HG02885 (cell line): Measurements from ENCODE around the gene PLA2G4C.

Experiments
- ATAC-seq: cut with Tn5 transposase; IDR thresholded peaks from one replicate; pipeline ENCODE4 v1.9.1; 2021; ENCODE audit warnings: mild to moderate bottlenecking; ENCODE audit not compliant: unreplicated experiment, poor library complexity

Gene PLA2G4C

DNA sequence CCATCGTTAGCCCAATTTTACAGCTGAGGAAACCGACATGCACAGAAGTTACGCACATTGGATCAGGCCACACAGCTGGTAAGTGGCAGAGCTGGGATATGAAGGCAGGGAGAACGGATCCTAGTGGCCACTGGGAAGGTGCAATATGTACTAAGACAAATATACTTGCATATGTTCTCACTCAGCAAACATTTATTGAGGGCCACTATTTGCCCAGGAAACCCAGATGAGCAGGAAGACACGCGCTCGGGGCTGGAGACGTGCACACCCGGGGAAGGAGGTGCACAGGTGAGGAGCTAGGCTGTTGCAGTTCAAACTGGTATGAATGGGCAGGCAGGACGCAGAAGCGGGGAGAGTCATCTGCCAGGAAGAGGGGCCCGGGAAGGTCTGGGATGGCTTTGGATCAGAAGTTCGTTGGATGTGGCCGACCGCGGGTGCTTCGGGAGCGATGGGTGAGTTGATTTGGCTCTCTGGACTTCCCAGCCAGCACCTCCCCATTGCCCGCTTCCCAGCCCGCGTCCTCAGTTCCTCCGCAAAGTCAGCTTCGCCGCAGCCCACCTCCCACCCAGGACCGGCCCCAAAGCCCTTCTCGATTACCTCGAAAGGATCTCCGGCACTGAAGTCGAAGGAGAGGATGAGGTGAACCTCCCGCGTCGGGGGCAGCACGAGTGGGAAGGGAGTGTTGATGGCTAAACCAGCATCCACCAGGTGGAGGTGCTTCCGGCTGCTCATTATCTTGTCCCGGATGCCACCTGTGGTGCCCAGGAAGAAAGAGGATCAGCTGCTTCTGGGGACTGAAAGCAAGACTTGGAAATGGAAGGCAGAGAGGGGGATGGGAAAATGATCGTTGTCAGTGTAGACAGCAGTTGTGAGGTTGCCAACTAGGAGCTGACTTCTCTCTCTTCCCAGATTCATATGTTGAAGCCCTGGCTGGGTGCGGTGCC, 48.9 kb downstream of the PLA2G4C start:
- no peak for ATAC-seq

GRCh38 chr19:48060381-48060780, 50.2 kb downstream of the PLA2G4C start:
- ATAC-seq, result no peak

GRCh38 chr19:48059331-48059730, 51.3 kb downstream of the PLA2G4C start:
- ATAC-seq, result no peak

- no peak for ATAC-seq
Observed at GRCh38 chr19:48053856-48054255, 56.8 kb downstream of the PLA2G4C start.

DNA sequence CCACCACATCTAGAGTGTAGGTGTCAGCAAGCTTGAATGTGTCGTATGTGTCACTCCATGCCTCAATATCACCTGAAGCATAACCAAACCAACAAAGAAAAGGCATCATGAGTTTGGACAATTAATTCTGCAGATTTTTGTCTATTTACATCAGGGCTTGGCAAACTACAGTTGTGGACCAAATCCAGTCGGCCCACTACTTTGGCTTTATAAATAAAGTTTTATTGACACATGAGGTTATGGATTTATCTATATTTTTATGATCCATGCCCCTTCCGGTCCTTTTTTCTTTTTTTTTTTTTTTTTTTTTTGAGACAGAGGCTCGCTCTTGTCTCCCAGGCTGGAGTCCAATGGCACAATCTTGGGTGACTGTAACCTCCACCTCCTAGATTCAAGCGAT, 57.5 kb downstream of the PLA2G4C start:
- ATAC-seq, result no peak

DNA sequence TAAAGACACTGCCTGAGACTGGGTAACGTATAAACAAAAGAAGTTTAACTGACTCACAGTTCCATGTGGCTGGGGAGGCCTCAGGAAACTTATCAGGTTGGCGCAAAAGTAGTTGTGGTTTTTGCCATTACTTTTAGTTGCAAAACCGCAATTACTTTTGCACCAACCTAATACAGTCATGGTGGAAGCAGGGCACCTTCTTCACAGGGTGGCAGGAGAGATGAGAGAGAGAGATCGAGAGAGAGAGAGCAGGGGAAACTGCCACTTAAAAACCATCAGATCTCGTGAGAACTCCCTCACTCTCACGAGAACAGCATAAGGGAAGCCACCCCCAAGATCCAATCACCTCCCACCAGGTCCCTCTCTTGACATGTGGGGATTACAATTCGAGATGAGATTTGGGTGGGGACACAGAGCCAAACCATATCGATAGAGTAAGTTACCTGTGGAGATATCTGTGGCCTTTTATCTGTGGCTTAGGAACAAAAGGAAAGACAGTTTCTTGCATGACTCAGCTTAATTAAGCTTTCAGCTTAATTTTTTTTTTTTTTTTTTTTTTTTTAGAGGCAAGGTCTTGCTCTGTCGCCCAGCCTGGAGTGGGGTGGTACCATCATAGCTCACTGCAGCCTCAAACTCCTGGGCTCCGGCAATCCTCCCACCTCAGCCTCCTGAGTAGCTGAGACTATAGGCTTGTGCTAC, 59.1 kb downstream of the PLA2G4C start:
- no peak for ATAC-seq

DNA sequence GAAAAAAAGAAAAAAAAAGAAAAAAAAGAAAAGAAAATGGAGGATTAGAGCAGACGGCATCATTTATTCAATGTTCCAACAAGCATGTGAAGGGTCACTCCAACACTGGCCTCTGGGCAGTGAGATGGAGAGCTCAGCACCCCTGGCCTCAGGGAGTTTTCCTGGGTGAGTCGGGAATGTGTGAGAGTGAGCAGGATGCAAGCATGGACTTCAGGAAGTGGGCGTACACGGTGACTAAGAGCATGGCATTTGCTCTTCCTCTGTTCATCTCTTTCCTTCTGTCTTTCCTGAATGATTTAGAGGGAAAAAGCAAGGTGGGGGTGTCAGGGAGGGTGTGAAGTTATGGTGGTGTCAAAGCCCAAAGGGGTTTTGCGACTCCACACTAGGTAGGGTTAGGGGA, 66.1 kb downstream of the PLA2G4C start:
- ATAC-seq, result no peak

DNA sequence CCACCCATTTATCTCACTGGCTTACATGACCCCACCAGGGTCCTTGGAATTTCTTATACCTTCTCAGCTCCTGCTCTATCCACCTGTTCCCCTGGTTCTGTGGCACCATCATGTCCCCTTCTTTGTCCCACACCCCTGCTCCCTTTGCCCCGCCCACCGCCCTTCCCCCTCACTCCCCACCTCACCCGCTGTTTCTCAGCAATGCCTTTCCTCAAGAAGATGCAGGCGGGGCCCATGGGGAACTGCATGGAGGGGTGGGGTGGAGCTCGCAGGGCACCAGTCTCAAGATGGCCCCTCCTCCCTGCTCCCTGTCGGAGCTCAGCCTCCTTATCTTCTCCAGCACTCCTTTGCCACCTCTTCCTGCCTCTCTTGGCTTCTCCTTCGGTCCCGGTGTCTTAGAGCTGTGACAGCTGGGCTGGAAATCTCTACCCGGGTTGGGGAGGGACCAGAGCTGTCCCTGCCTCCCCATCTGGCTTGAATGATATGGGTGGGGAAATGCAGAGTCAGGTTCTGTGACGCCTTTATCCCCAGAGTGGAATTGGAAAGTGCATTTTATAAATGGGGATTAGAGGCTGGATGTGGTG, 66.8 kb downstream of the PLA2G4C start, which contains the start of gene CABP5:
Gene CABP5, minus strand, starts transcription at position 405 of the 584 bp plus-strand sequence. Its CDS starts 157 bp downstream, at position 248.
- no peak for ATAC-seq

GRCh38 chr19:48041877-48042580, 68.6 kb downstream of the PLA2G4C start:
- ATAC-seq, result no peak

DNA sequence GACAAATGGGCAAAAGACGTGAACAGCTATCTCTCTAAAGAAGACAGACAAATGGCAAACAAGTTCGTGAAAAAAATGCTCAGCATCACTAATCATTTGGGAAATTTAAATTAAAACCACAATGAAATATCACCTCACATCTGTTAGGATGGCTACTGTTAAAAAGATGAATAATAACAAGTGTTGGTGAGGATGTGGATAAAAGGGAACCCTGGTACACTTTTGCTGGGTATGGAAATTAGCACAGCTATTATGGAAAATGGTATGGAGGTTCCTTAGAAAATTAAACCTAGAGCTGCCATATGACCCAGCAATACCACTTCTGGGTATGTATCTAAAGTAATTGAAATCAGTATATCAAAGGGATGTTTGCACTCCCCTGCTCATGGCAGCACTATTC, 73.9 kb downstream of the PLA2G4C start:
- ATAC-seq, result no peak

GRCh38 chr19:48033604-48034003, 77.0 kb downstream of the PLA2G4C start:
- no peak for ATAC-seq

DNA sequence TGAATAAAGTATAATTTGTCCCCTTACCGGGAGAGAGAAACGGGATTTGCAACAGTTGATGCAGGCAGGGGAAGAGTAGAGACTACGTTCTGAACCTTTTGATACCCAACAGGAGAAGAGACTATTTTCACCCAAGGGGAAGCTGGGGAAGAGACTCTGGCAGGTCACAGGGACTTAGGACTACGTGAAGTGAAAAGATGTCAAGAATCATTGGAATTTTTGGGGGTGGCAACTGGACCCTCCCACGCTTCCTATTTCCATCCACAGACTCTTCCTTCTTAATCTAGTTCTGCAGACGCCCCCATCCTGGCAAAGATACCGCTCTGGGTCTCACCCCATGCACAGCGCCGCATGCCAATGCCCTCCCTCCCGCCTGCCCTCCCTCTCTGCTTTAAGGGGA, 80.5 kb downstream of the PLA2G4C start:
- ATAC-seq, result no peak

- no peak for ATAC-seq
Observed at GRCh38 chr19:48029431-48029830, 81.2 kb downstream of the PLA2G4C start.

DNA sequence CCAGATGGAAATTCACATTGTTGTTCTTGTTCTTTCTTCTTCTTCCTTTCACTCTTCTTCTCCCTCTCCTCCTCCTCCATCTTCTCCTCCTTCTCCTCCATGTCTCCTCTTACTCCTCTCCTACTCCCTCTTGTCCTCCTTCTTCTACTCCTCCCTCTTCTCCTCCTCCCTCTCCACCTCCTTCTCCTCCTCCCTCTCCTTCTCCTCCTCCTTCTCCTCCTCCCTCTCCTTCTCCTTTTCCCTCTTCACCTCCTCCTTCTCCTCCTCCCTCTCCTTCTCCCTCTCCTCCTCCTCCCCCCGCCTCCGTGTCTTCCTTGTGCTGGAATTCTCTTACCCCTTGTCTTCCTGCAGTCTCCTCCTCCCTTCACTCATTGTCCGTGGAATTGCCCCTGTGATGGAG, 85.1 kb downstream of the PLA2G4C start:
- ATAC-seq, result no peak

- no peak for ATAC-seq
Observed at GRCh38 chr19:48023518-48023917, 87.1 kb downstream of the PLA2G4C start.

DNA sequence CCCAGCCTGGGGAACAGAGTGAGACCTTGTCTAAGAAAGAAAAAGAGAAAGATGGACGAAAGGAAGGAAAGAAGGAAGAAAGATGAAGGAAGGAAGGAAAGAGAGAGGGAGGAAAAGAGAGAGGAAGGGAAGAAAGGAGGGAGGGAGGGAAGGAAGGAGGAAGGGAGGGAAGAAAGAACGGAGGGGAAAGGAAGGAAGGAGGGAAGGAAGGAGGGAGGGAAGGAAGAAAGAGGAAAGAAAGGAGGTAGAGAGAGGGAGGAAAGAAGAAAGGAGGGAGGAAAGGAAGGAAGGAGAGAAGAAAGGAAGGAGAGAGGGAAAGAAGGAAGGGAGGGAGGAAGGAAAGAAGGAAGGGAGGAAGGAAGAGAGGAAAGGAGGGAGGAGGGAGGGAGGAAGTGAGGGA, 87.6 kb downstream of the PLA2G4C start:
- no peak for ATAC-seq

- no peak for ATAC-seq
Observed at GRCh38 chr19:48020686-48021085, 89.9 kb downstream of the PLA2G4C start.

DNA sequence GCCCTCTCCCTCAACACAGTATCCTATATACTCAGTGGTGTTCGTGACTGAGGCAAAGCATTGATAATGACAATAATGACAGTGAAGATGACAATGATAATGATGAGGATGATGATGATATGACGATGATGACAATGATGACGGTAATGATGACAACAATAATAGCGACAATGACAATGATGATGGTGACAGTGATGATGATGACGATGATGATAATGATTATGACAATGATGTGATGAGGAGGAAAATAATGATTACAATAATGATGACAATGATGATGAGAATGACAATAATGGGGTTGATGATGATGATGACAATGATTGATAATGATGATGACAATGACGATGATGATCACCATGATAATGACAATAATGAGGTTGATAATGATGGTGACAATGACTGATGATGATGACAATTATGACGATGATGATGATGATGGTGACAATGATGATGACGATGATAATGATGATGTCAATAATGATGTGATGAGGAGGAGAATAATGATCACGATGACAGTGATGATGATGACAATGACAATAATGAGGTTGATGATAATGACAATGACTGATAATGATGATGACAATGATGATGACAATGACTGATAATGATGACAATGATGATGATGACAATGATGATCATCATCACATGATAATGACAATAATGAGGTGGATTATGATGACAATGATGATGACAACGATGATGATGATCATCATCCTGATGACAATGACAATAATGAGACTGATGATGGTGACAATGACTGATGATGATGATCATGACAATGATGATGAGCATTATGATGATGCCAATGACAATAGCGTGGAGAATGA, 99.5 kb downstream of the PLA2G4C start:
- ATAC-seq, result no peak

GRCh38 chr19:48006762-48007161, 103.9 kb downstream of the PLA2G4C start:
- ATAC-seq, result no peak

DNA sequence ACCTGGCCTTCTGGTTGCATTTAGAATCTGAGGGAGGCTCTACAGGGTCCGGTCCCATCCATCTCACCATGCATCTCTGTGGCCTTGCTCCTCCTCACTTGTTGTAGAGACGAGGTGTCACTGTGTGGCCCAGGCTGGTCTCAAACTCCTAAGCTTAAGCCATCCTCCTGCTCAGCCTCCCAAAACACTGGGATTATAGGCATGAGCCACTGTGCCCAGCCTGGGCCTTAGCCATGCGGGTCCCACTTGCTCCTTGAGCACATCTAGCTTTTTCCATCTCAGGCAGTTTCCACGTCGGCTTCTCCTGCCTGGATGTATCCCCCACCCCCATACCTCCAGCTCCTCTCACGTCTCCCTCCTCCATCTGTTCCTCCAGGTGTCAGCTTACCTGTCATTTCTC, 106.4 kb downstream of the PLA2G4C start:
- no peak for ATAC-seq
